Activated CD4-positive, alpha-beta T cell treated with anti-CD3 and anti-CD28 coated beads, Interleukin-2, amount 50 U/mL, for 24 hours (primary cell): ENCODE data around the gene DDX1.
"Not testable (repeated sequence)": the region's sequence is repeated elsewhere in the genome, so short reads cannot be mapped to it uniquely, and the experiment has no call there.

Experiments used
- DNase-seq, 2 donors: peaks; one replicate each; pipeline ENCODE4 v3.0.0-alpha.2; 2020; ENCODE audit warnings: low read depth in 1 of 2, low spot score in 1 of 2

The DDX1 gene

GRCh38 chr2:15674637-15675455 is 83.2 kb downstream of the DDX1 start:
- no peak for DNase-seq

GRCh38 chr2:15675456-15676195 is 84.0 kb downstream of the DDX1 start:
- no peak for DNase-seq

DNA sequence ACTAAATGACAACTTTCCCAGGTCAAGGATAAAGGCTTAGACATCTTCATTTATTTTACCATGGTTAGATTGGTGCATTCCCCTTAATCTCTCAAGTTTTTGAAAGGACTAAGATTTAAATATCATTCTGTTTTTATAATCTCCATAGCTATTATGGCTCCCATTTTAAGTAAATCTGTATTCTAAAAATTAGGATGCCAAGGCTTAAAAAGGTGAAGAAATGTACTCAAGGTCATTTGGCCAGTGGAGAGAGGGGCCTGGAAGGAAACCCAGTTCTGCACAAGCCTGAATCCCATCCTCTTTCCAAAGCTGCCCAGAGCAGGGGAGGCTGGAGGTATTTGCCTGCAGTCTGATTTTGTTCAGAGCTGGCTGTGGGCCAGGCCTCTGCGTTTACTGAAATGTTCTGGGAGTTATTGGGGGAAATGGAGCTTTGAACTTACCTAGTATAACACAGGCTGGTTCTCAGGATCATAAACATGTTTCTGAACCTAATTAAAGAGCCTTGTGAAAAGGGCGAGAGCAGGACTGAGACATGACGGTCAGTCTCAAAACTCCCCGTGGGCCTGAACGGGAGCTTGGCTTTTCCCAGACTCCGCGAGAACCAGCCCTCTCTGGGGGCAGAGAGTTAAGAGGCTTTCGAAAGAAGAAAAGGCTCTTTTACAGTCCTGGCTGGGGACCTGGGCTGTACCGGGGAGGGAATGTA is 85.6 kb downstream of the DDX1 start:
- no peak for DNase-seq

- no peak for DNase-seq
Observed at GRCh38 chr2:15678346-15678745, 86.7 kb downstream of the DDX1 start.

DNA sequence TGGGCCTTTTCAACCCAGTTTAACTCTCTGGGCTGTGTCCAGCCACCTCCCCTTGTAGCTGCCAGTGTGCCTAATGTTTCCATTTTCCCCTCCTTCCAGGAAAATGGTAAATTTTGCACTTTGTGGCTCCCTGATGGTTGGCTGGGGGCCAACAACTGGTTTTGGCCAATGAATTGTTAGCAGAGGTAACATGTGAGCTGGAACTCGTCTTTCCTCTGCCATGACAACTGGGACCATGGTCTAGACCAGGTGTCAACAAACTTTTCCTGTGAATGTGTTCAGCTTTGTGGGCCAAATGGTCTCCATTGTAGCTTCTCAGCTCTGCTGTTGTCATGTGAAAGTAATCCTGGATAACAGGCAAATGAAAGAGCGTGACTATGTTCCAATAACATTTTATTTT is 87.2 kb downstream of the DDX1 start:
- DNase-seq, result no peak

GRCh38 chr2:15679386-15679924 is 87.8 kb downstream of the DDX1 start:
- no peak for DNase-seq

DNA sequence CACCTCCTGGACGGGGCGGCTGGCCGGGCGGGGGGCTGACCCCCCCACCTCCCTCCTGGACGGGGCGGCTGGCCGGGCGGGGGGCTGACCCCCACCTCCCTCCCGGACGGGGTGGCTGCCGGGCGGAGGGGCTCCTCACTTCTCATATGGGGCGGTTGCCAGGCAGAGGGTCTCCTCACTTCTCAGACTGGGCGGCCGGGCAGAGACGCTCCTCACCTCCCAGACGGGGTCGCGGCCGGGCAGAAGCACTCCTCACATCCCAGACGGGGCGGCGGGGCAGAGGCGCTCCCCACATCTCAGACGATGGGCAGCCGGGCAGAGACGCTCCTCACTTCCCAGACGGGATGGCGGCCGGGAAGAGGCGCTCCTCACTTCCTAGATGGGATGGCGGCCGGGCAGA is 88.5 kb downstream of the DDX1 start:
- DNase-seq, result not testable (repeated sequence)
